ENCODE results near the gene IFNGR1. TPM values are rescaled to one million over a fixed set of nuclear protein-coding genes. Genes with fewer than 3 reads are reported as not detected.

Gene IFNGR1
- total RNA-seq, 1 experiment from 2014 or later, result 27.1 TPM

- no peak for TF ChIP-seq MAX (IDR thresholded peaks at IDR 0.05)
- TF ChIP-seq POLR2A (IDR thresholded peaks at IDR 0.05; ENCODE audit: borderline replicate concordance, extremely low read depth, insufficient read depth, insufficient read length), result no peak
- no peak for TF ChIP-seq ELF1 (IDR thresholded peaks at IDR 0.05; ENCODE audit: borderline replicate concordance, low read depth)
- no peak for TF ChIP-seq YY1 (IDR thresholded peaks at IDR 0.05; ENCODE audit: extremely low read depth, insufficient replicate concordance, low read depth, low read length)
- TF ChIP-seq JUND (IDR thresholded peaks at IDR 0.05), result no peak
- TF ChIP-seq CEBPB (IDR thresholded peaks at IDR 0.05; ENCODE audit: low read depth), result no peak
- no peak for TF ChIP-seq ZFX (IDR thresholded peaks at IDR 0.05)
- no peak for TF ChIP-seq TCF7L2 (IDR thresholded peaks at IDR 0.05; ENCODE audit: borderline replicate concordance, extremely low read depth, insufficient read depth, insufficient read length)
- no peak for TF ChIP-seq ZBTB33 (IDR thresholded peaks at IDR 0.05; ENCODE audit: extremely low read depth, insufficient replicate concordance, low read length)
- TF ChIP-seq FOSL1 (IDR thresholded peaks at IDR 0.05; ENCODE audit: low read depth), result no peak
- TF ChIP-seq ZNF274 (IDR thresholded peaks at IDR 0.05; ENCODE audit: low read depth, low read length), result no peak
- no peak for TF ChIP-seq ATF3 (IDR thresholded peaks at IDR 0.05)
Measured at GRCh38 chr6:137173501-137173900, 45.7 kb downstream of the IFNGR1 start, which contains the start of gene IL22RA2 (continued).

GRCh38 chr6:137172734-137173431 lies 46.3 kb downstream of the IFNGR1 start:
- CTCF ChIA-PET, result no interaction called here
- Histone ChIP-seq H3K4me2 (ENCODE audit: low read length) (no peak overlapping the region), H3K27me3 (ENCODE audit: insufficient read depth, low read length) (no peaks in the 10 kb centered on the region), H4K20me1 (ENCODE audit: insufficient read depth) (no peaks in the 10 kb centered on the region), H3K9me2 (ENCODE audit: insufficient read depth) (no peaks in the 10 kb centered on the region), H3K4me1 (ENCODE audit: control insufficient read depth in 1 of 2, insufficient read depth in 2 of 2, low read length in 2 of 2) (no peaks in the 10 kb centered on the region), H2AFZ (ENCODE audit: low read depth, low read length, poor library complexity, severe bottlenecking) (no peak overlapping the region), H3K36me3 (ENCODE audit: control insufficient read depth in 1 of 2, insufficient read depth in 2 of 2, low read length in 2 of 2) (no peaks in the 10 kb centered on the region), H3K27ac (ENCODE audit: low read depth, low read length) (no peak overlapping the region), H3K79me2 (ENCODE audit: insufficient read depth, low read length) (no peaks in the 10 kb centered on the region), H3K9ac (ENCODE audit: low read length) (no peak overlapping the region), H3K9me3 (ENCODE audit: control insufficient read depth in 1 of 2, insufficient read depth in 1 of 2, low read depth in 1 of 2, low read length in 2 of 2) (no peaks in the 10 kb centered on the region), H3K4me3 (replicated peaks in 1 of 2; ENCODE audit: low read depth in 1 of 2, low read length in 2 of 2) (no peak overlapping the region)
- no TSS peak for BruUV-seq (replicated peaks)
- intact Hi-C loops (cut with micrococcal nuclease), result no loop called here
- no peak for TF ChIP-seq MAX (IDR thresholded peaks at IDR 0.05)
- no peak for TF ChIP-seq ATF3 (IDR thresholded peaks at IDR 0.05)
- ATAC-seq, result no peak
- POLR2A ChIA-PET, result no interaction called here
- no peak for DNase-seq (ENCODE audit: low read depth, low spot score)
- RAD21 ChIA-PET (ENCODE audit: low non-redundant PET in 1 of 2, low total read pairs in 2 of 2, uncharacterized antibody in 2 of 2, unreplicated experiment in 2 of 2), result no interaction called here

All from HCT116 (cell line).